GM18858 (cell line): ENCODE data around the gene SLC25A40.
"Not testable (repeated sequence)": the region's sequence is repeated elsewhere in the genome, so short reads cannot be mapped to it uniquely, and the experiment has no call there.

Experiments used
- ATAC-seq: cut with Tn5 transposase; IDR thresholded peaks from one replicate; pipeline ENCODE4 v1.9.1; 2021; ENCODE audit not compliant: unreplicated experiment

The SLC25A40 gene, protein sequence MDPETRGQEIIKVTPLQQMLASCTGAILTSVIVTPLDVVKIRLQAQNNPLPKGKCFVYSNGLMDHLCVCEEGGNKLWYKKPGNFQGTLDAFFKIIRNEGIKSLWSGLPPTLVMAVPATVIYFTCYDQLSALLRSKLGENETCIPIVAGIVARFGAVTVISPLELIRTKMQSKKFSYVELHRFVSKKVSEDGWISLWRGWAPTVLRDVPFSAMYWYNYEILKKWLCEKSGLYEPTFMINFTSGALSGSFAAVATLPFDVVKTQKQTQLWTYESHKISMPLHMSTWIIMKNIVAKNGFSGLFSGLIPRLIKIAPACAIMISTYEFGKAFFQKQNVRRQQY

DNA sequence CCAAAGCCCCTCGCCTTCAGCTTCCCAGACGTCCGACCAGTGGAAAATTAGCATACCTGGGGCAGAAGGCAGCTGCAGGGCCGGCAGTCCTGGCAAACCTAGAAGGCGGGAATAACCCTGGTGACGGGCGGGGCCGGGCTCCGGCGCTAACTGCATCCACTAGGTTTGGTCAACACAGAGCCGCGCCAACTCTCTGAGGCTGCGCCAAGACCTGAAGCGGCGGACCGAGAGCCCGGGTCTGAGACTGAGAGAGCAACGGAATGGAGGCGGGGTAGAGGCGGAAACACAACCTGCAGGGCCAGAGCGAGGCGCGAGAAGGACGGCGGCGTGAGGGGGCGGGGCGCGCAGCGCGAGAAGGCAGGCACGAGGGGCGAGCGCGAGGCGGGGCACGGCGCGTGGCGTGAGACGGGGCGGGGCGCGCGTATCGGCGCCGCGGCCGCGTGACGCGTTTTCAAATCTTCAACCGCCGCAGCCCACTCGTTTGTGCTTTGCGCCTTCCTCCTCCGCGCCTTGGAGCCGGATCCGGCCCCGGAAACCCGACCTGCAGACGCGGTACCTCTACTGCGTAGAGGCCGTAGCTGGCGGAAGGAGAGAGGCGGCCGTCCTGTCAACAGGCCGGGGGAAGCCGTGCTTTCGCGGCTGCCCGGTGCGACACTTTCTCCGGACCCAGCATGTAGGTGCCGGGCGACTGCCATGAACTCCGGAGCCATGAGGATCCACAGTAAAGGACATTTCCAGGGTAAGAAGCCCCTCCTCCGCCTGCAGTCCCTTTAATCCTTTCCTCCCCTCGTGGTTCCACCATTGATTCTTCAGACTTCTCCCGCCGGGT is at the start of gene SLC25A40, which contains the start of gene DBF4:
SLC25A40 (minus strand) TSS at position 321 of the 829 bp plus-strand sequence. CDS start 17,633 bp downstream, outside the sequence.
DBF4 (plus strand) TSS at position 454 of the 829 bp plus-strand sequence; CDS start at position 694, 240 bp downstream.
- peak; percentile 76 for ATAC-seq

DNA sequence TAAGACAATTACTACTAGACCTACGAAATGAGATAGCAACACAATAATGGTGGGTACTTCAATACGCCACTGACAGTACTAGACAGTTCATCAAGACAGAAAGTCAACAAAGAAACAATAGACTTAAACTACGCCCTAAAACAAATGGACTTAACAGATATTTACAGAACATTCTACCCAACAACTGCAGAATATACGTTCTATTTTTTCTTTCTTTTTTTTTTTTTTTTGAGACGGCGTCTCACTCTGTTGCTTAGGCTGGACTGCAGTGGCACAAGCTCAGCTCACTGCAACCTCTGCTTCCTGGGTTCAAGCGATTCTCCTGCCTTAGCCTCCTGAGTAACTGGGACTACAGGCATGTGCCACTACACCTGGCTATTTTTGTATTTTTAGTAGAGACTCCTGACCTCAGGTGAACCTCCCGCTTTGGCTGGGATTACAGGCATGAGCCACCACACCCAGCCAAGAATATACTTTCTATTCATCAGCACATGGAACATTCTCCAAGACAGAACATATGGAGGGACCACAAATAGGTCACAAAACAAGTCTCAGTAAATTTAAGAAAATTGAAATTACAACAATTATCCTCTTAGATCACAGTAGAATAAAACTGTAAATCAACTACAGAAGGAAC is 46.7 kb upstream of the SLC25A40 start:
- not testable (repeated sequence) for ATAC-seq

DNA sequence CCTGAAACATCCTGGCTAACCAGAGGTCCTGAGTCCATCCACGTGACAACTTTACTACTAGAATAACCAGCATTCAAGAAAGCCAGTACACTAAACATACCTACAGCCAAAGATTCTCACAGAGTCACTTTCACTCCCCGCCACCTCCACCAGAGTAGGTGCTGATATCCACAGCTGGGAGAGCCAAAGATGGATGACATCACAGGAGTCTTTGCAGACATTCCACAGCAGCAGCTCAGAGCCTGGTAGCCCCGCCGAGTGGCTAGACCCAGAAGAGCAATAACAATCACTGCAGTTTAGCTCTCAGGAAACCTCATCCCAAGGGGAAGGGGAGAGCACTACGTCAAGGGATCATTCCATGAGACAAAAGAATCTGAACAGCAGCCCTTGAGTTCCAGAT is 44.4 kb upstream of the SLC25A40 start:
- no peak for ATAC-seq

DNA sequence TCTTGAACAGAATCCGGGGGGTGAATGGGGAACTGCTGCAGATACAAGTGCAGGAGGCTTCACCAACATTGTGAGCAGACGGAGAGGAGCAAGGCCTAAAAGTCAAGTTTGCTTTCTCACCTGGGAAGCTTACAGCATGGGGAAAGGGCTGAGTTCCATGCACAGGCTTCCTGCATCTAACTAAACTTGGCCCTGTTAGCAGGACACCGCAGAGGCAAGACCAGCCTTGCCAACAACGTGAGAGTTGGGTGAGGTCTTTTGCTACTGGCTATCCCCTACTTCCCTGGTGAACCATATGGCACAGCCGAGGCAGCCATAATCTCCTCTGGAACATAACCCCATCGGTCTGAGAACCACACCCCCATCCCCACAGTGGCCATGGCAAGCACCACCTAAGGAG is 43.7 kb upstream of the SLC25A40 start:
- ATAC-seq: no peak

DNA sequence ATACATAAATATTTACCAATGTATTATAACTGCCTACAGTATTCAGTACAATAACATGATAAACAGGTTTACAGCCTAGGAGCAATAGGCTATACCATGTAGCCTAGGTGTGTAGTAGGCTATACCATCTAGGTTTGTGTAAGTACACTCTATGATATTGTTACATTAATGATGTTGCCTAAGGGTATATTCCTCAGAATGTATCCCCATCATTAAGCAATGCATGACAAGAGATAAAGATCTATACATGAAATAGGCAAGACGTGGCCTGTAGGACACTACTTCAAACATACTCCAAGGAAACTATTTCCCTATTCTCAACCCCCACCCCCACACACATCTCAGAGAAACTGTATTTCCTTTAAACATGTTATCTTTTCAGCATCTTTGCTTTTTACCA is 42.6 kb upstream of the SLC25A40 start:
- ATAC-seq: no peak

DNA sequence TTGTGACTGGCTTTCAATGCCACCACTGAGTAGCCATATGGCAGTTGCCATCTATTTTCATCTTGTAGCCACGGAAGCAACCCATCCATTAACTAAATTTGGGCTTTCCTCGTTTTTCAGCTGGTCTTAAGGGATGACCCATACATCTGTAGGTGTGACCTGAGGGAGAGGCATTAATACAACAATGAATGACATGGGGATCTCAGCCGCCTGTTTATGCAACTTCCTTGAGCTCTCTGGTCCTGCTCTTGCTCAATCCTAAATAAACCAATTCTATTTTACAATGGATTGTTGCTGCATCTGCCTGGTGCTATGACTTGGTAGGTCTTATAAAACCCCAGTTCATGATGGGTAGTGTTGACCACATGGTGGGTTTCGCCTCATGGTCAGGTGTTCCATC is 36.0 kb upstream of the SLC25A40 start:
- ATAC-seq: no peak

DNA sequence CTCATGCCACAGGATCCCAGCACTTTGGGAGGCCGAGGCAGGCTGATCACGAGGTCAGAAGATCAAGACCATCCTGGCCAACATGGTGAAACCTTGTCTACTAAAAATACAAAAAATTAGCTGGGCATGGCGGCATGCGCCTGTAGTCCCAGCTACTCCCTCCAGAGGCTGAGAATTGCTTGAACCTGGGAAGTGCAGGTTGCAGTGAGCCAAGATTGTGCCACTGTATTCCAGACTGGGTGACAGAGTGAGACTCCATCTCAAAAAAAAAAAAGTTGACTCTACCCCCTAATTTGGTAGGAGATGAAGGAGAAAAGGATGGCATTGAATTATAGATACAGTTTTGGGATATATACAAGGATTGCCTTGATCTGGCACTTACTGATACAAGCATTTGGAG is 32.7 kb upstream of the SLC25A40 start:
- ATAC-seq: not testable (repeated sequence)

DNA sequence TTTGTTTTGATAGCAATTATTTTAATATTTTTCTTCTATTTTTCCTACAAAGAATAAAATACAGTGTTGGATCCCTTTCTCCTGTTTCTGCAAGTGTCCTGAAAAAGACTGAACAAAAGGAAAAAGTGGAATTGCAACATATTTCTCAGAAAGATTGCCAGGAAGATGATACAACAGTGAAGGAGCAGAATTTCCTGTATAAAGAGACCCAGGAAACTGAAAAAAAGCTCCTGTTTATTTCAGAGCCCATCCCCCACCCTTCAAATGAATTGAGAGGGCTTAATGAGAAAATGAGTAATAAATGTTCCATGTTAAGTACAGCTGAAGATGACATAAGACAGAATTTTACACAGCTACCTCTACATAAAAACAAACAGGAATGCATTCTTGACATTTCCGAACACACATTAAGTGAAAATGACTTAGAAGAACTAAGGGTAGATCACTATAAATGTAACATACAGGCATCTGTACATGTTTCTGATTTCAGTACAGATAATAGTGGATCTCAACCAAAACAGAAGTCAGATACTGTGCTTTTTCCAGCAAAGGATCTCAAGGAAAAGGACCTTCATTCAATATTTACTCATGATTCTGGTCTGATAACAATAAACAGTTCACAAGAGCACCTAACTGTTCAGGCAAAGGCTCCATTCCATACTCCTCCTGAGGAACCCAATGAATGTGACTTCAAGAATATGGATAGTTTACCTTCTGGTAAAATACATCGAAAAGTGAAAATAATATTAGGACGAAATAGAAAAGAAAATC is 31.2 kb upstream of the SLC25A40 start:
- not testable (repeated sequence) for ATAC-seq

DNA sequence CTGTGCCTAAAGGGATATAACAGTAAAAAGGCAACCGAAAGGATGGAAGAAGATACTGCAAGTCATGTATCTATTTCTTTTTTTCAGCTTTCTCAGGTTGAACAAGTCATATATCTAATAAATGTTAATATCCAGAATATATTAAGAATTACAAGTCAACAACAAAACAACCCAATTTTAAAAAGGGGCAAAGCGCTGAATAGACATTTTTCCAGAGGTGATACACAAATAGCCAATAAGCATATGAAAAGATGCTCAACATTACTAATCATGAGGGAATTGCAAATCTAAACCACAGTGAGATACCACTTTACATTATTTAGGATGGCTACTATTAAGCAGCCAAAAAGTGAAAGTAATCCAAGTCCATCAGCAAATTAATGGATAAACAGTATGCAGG is 23.1 kb upstream of the SLC25A40 start:
- ATAC-seq: no peak

DNA sequence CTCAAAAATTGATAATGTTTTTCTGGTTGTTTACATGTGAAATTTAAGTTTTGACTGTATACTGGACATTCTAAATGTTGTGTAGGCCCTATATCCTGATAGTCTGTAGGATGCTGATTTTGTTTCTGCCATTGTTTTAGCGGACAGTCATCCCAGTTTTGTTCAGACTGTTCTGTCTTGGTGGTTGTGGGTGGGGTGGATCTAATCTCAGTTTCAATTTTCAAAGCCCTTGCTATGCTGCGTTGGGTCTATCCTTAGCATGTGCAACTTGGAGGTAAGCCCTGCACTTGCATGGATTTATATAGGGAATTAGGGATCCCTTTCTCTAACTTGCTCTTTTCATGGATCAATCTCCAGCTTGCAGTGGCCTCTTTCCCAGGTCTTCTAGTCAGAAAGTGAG is 19.2 kb upstream of the SLC25A40 start:
- ATAC-seq: no peak

DNA sequence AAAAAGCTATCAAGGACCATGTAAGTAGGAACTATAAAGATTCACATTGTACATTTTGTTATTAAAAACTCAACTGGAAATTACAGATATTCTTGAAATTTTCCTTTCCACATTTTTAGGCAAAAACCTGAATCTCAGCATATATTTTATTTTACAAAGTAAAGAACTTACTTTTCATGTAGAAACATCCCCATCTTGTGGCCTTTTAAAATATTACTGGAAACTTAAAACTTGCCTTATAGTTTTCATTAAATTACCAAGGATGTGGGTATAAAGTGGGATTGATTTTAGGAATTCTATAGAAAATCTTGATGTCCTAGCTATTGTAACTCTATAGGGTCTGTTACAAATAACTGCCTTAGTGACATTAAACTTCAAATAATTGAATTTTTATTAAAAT is 10.7 kb upstream of the SLC25A40 start:
- ATAC-seq: no peak

DNA sequence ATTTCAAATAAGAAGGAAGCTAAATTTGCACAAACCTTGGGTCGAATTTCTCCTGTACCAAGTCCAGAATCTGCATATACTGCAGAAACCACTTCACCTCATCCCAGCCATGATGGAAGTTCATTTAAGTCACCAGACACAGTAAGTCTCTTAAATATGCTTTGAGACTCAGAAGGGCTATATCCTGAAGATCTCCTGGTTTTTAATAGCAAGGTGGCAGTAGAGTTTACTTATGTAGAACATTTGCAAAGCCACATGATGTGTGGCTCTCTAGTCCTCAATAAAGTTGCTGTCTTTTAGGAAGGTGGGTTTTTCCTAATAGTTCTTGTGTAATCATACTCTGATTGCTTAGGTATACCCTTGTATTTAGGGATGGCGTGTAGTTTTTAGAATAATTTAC is 8.9 kb upstream of the SLC25A40 start:
- no peak for ATAC-seq

DNA sequence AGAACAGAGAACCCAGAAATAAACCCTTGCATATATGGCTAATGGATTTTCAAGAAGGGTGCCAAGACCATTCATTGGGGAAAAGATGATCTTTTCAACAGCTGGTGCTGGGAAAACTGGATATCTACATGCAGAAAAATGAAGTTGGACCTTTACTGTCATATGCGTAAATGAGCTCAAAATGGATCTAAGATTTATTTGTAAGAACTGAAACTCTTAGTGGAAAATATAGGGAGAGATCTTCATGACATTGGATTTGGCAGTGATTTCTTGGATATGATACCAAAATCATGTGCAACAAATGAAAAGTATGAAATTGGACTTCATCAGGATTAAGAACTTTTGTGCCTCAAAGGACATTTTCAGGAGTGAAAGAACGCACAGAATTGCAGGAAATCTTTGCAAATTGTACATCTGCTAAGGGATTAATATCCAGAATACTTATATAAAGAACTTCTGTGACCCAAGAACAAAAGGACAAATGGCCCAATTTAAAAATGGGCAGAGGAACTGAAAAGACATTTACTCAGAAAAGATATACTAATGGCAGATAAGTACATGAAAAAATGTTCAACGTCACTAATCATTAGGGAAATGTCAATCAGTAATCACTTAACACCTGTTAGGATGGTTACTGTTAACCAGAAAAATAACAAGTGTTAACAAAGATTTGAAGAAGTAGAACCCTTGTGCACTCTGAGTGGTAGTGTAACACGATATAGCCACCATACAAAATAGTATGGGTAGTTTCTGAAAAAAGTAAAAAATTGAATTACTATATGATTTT is 6.2 kb upstream of the SLC25A40 start:
- ATAC-seq: no peak

DNA sequence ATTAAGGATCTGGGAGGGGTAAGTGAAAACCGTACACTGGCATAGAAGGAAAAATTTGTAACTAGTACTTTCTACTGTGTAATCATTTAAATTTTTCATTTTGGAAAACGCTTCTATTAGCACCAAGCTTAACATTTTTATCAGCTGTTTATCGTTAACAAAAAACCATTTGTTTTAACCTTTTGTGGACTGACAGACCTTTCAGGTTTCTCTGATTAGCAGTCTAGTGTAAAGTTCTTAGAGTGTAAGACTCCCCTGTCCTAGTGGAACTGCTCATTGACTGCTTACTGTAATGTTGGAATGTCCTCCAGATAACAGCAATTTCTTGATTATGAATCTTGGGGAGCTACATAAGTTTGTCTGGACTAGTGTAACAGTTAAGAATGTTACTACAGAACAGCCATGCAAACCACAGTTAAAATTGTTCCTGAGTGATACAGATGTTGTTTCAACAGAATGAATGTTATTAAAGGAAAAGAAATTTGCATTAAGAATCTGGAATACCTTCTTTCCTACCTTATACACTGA is 2.1 kb upstream of the SLC25A40 start:
- ATAC-seq: no peak

DNA sequence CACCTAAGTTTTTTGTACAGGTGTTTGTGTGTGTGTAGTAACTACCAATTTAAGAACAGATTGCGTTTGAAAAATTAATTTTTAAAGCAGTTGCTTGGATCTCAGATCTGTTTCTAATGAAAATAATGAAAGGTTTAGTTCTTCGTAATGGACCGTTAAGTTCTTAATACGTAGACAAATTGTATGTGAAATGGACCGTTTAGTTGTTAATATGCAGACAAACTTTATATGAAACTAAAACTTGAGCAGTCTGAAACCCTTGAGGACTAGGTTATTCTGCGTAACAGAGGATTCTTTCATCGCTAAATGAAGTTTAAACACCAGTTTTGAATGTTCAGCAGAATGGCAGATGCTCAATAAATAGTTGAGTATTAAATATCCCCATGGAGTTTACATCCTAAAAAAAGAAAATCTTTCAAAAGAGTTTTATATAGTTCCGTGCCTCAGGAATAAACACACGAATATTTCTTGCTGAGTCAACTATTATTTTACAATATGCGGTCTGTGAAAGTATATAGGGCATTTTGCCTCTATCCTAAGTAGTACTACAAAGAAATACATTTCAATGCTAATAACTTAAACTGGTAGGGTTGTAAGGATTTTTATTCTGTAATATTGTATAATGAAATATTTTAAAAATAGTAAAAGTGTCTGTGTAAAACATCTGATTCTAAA is 1.3 kb upstream of the SLC25A40 start:
- no peak for ATAC-seq

DNA sequence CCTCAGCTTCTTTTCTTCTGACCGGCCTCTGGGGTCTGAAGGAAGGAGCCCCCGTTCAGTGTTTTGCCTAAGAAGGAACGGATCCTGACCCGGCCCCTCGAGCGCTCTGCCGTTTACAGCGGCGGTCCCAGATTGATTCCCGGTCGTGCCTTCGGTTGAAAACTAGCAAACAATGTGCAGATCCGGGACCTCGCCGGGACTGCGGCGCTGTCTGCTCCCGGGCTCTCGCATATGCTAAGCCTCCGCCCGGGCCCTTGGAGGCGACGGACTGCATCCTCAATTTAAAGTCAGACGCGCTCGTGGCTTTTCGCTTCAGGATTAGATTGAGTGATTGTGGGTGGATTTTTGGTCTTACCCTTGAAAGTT is 692 bp upstream of the SLC25A40 start:
- no peak for ATAC-seq

DNA sequence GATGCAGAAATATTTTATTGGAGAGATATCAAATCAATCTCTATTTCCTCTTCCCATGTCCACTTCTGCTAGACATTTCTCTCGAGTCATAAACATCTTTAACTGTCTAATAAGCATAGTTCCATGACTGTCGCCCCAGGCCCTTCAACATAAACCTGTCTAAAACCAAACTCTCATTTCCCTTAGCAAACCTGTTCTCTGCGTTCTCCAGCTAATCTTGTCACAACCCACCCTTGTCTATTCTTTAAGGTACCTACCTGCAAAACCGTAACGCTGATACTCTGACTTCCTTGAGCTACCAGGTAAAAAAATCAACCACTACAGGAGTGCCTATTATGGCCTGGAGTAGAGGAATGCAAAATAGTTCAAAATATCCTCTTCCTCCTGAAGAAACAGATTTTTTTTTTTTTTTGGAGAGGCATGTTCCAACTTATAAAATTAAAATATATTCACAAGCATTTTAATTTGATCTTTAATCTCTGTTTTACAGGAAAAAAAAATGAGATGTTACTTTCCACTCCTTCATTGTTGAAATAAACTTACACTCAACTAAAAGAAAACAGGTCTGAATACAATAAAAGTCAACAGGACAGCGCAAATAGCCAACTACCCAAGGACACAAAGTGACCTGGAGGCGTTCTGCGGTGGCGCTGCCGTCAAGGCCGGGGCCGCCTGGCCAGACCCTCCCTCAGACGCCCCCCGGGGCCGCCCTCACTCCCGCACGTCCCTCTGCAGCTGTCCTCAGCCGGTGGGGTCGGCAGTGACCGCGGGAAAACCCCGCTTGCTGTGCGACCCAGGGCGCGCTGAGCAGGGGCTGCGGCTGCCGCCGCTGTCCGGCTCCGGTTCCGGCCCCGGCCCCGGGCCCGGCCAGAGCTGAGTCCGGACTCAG is 765 bp downstream of the SLC25A40 start:
- peak; percentile 3 for ATAC-seq

DNA sequence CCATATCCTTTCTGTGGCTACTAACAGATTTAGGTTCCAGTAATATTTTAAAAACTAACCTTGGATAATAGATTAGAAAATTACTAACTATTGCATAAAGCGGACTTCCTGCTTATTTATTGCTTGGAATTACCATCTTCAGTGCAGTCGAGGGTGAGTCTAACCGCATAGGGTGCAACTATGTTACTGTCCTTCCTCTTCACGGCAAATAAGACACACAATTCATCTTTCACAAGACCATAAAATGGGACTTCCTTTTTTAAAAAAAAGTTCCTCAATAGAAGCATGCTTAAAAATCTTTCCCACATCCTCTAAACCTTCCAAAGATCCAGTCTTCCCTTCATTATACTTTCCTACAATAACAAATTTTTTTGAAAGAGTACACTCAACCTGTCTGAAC is 2.1 kb downstream of the SLC25A40 start:
- ATAC-seq: no peak
